ENCODE measurements around the gene MAPK6.

The MAPK6 gene

DNA sequence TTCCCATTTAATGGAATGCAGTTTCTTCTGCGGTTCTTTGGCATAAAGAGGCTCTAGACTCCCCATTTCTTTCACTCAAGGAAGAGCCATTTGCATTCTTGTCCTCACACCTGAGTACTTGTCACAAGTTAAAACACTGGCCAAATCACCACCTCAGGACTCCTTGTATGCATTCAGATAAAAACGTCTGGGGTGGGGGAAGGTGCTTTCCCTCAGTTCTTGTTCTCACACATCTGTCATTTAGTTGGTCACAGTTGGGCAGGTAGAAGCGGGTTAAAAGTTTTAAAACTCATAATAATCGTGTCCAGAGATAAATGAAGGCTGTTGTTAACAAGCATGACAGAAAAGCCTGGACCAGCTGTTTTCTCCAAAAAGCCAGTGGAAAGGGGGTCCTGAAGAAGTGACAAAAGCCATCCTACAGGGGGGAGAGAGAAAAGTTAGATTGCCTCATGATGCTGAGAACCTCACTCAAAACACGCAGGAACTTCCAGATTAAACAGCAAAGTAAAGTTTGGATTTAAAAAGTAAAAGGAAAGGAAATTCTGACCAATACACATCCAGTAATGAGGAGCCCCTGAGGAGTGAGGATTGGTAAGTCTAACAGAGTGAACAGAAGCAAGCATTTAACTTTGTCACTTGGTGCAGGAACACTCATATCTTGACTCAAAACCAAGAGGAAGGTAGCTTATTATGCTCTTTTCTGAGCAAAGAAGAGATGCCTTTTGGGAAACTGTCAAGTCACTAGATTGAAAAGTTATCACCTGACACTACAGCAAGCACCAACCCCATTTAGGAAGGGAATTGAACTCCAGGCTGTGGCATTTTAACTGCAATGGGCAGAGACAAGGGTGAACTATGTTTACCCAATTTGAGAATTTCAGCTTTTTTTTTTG, 90.8 kb downstream of the MAPK6 start:
- peaks cover 33% of the 10 kb centered on the region for H3K27me3 Mint-ChIP-seq

DNA sequence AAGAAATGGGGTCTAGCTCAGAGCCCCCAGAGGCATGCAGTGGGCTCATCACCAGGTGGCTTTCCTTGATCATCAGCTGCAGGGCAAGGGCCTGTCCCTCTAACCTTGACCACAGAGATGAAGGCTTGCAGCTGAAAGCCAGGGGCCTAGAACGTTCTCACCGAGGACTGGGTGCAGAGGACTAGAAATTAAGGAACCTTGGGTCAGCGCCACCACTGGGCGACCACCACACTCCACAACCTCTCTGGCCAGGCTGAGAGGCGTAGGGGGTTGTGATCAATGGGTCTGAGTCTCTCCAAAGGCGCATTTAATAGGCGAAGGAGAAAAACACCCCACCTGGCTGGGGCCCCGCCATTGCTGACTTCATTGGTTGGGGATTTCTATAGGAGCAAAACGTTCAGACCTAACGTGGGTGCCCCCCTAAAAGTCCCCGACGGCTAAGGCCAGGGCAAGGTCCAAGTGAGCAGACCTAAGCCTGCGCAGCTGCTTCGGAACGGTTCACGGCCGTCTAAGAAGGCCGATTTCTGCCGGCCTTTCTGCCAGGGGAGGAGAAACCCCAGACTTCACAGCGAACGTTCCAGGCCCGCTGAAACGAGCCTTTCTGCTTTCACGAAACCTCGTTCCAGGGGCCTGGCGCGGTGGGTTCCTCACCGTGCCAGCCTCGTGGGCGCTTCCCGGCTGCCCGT, 92.6 kb downstream of the MAPK6 start:
- Mint-ChIP-seq H3K4me3 (peak overlapping the region; percentile 41), H3K27ac (no peak overlapping the region), H3K9me3 (no peaks in the 10 kb centered on the region), H3K4me1 (ENCODE audit: low read depth) (peaks cover 11% of the 10 kb centered on the region), H3K27me3 (peaks cover 33% of the 10 kb centered on the region), H3K36me3 (ENCODE audit: low read depth) (no peaks in the 10 kb centered on the region)

More for the DNA sequence above, 90.8 kb downstream of the MAPK6 start:
- H3K9me3 Mint-ChIP-seq: no peaks in the 10 kb centered on the region
- no peak overlapping the region for H3K4me3 Mint-ChIP-seq
- no peaks in the 10 kb centered on the region for H3K36me3 Mint-ChIP-seq (ENCODE audit: low read depth)
- peaks cover 11% of the 10 kb centered on the region for H3K4me1 Mint-ChIP-seq (ENCODE audit: low read depth)
- H3K27ac Mint-ChIP-seq: no peak overlapping the region

DNA sequence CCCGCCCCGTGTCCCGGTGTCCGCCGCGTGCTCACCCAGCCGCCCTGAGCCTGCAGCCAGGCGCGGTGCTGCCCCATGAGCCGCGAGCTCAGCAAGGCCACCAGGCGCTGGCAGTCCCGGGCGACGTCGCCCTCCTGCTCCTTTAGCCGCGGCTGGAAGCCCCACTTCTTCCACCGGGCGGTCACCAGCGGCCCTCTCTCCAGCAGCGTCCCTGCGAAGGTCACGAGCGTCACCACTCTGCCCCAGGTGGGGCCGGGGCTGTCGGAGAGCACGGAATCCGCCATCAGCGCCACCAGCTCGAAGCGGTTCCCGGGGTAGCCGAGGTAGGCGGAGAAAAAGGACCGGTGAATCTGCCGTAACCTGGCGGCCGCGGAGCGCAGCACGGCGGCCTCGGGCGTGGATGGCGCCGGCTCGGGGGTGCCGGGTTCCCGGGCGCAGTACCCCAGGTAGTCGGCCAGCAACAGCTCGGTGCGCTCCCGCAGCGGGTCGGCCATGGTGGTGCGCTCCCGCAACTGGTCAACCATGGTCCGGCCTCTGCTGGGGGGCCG, 93.3 kb downstream of the MAPK6 start:
- Mint-ChIP-seq H3K4me3 (peak overlapping the region; percentile 65), H3K27me3 (peaks cover 33% of the 10 kb centered on the region), H3K36me3 (ENCODE audit: low read depth) (no peaks in the 10 kb centered on the region), H3K4me1 (ENCODE audit: low read depth) (peaks cover 11% of the 10 kb centered on the region), H3K9me3 (no peaks in the 10 kb centered on the region), H3K27ac (no peak overlapping the region)

DNA sequence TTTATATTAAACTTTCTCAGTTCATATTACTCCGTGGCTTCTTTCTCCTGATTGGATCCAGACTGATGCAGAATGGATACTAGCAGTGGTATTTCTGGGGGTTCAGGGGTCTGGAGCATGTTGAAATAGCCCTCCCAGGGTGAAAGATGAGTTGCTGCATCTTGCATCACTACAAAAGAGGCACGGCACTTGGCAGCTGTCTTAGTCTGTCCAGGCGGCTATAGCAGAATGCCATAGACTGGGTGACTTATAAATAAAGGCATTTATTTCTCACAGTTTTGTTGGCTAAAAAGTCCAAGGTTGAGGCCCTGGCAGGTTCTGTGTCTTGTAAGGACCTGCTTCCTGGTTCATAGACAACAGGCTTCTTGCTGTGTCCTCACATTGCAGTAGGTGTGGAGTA, 94.2 kb downstream of the MAPK6 start:
- no peak overlapping the region for H3K27ac Mint-ChIP-seq
- peaks cover 28% of the 10 kb centered on the region for H3K27me3 Mint-ChIP-seq
- H3K36me3 Mint-ChIP-seq (ENCODE audit: low read depth): no peaks in the 10 kb centered on the region
- no peaks in the 10 kb centered on the region for H3K9me3 Mint-ChIP-seq
- H3K4me1 Mint-ChIP-seq (ENCODE audit: low read depth): peaks cover 11% of the 10 kb centered on the region
- peak overlapping the region; percentile 30 for H3K4me3 Mint-ChIP-seq

DNA sequence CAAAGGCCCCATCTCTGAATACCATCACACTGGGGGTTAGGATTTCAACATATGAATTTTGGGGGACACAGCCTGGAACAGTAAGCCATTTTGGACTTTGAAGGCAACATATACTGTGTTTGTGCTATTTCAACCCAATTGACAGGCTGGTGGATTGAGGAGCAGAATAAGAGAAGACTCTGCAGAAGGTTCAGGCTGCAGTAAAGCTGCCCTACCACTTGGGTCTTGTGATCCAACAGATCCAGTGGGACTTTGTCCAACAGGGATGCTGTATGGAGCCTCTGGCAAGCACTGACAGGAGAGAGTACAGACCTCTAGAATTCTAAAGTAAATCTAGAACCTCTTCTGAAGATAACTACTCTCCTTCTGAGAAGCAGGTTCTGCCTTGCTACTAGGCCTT, 94.7 kb downstream of the MAPK6 start:
- Mint-ChIP-seq H3K27me3 (peaks cover 23% of the 10 kb centered on the region), H3K36me3 (ENCODE audit: low read depth) (no peaks in the 10 kb centered on the region), H3K9me3 (no peaks in the 10 kb centered on the region), H3K4me3 (no peak overlapping the region), H3K27ac (no peak overlapping the region), H3K4me1 (ENCODE audit: low read depth) (peaks cover 11% of the 10 kb centered on the region)

DNA sequence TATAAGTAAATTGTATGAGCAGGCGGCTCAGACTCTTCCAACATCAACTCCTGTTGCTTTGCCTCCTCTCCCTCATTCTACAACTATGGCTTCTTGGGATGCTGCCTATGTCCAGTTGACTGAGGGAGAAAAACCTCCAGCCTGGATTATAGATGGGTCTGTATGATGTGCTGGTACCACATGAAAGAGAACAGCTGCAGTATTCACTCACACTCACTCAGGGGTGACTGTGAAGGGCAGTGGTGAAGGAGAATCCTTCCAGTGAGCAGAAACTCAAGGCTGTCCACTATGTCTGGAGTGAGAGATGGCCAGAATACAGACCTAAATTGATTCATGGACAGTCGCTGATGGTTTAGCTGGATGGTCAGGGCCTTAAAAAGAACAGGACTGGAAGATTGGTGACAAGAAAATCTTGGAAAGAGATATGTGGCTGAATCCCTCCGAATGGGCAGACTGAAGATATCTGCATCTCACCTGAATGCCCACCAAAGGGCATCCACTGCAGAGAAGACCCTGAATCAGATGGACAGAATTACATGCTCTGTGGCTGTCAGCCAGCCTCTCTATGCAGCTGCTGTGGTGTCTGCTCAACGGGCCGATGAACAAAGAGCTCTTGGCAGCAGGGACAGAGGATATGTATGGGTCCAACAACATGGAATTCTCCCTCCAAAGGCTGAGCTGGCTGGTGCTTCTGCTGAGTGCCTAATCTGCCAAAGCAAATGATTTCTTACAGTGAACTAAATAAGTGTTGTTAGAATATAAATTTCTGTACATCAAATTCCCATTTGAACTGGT, 95.4 kb downstream of the MAPK6 start:
- peaks cover 11% of the 10 kb centered on the region for H3K4me1 Mint-ChIP-seq (ENCODE audit: low read depth)
- H3K4me3 Mint-ChIP-seq: no peak overlapping the region
- no peak overlapping the region for H3K27ac Mint-ChIP-seq
- H3K27me3 Mint-ChIP-seq: peaks cover 19% of the 10 kb centered on the region
- no peaks in the 10 kb centered on the region for H3K36me3 Mint-ChIP-seq (ENCODE audit: low read depth)
- H3K9me3 Mint-ChIP-seq: no peaks in the 10 kb centered on the region

DNA sequence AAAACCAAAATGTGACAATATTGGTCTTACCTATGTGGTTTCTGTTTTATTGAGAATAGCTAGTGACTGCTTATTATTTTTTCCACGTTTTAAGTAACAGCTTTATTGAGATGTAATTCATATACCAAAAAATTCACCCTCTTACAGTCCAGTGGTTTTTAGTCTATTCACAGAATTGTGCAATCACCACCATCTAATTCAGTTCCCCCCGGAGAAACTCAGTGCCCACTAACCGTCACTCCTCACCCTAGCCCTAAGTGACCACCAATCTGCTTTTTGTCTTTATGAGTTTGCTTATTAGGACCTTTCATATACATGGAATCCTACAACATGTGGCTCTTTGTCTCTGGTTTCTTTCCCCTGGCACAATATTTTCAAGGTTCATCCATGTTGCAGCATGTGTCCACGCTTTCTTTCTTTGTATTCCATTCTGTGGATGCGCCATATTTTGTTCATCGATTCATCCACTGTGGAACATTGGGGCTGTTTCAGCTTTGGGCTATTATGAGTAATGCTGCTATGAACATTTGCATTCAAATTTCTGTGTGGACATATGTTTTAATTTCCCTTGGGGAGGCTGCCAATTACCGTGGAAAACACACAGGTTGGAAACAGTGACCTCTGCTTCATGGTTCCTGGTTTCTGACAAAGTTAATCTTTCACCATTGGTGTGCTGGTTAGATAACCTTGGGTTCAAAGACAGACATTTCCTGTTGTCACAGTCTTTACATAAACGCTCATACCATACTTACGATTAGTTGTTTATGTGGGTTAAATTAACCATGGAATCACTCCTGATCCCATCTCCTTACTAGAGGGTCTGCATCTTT, 96.8 kb downstream of the MAPK6 start:
- no peak overlapping the region for H3K27ac Mint-ChIP-seq
- H3K4me1 Mint-ChIP-seq (ENCODE audit: low read depth): peaks cover 3% of the 10 kb centered on the region
- peaks cover 9% of the 10 kb centered on the region for H3K27me3 Mint-ChIP-seq
- no peak overlapping the region for H3K4me3 Mint-ChIP-seq
- no peaks in the 10 kb centered on the region for H3K9me3 Mint-ChIP-seq
- H3K36me3 Mint-ChIP-seq (ENCODE audit: low read depth): no peaks in the 10 kb centered on the region

Measured in stimulated activated naive CD8-positive, alpha-beta T cell treated with anti-CD3 and anti-CD28 coated beads, Interleukin-15, Interleukin-2, amounts not matched to agents 100 ng/mL and 50 ng/mL, for 24 hours (primary cell).